GM12878 (cell line): ENCODE results near the gene LMOD1. TPM values are rescaled to one million over a fixed set of nuclear protein-coding genes. Genes with fewer than 3 reads are reported as not detected.
A peak's percentile ranks its signal among the peaks of the same experiment; 100 is the strongest.

Experiments used
- ATAC-seq: fragments of 200-7000 bp; cut with Tn5 transposase; 3 replicates; pipeline ENCODE4 v1.9.1; 2020; ENCODE audit warnings: mild to moderate bottlenecking, moderate library complexity
- BruUV-seq: library from RNA; stranded (reverse); fragments of 400-500 nt; replicated peaks from 2 replicates; lab custom pipeline; 2021; lab: Mats Ljungman, UMichigan
- CTCF ChIA-PET: fragments of 300-600 bp; sonication (Branson Sonifier 250); formaldehyde crosslinking; extraction: SDS; loops from one replicate; lab custom pipeline; 2021; ENCODE audit warnings: inconsistent platforms; lab: Yijun Ruan, JAX
- POLR2A ChIA-PET: fragments of 350-600 bp; formaldehyde crosslinking; extraction: SDS; loops from one replicate; lab custom pipeline; 2021; ENCODE audit warnings: inconsistent platforms; lab: Charles Lee
- RAD21 ChIA-PET: fragments of 300-600 bp; sonication (Branson Sonifier 250); formaldehyde crosslinking; loops from one replicate; lab custom pipeline; 2023; ENCODE audit warnings: antibody characterized with exemption; ENCODE audit not compliant: unreplicated experiment; lab: Charles Lee
- SMC1A ChIA-PET: fragments of 300-600 bp; sonication (Branson Sonifier 250); formaldehyde crosslinking; loops from one replicate; lab custom pipeline; 2023; ENCODE audit not compliant: unreplicated experiment, uncharacterized antibody; lab: Charles Lee
- DNase-seq: peaks from one replicate; pipeline ENCODE4 v3.0.0-alpha.2; 2011; ENCODE audit warnings: low read depth, low spot score
- FAIRE-seq: peaks from 3 replicates; lab custom pipeline; 2011; peaks lifted over from hg19 to GRCh38; lab: Jason Lieb, UNC
- H2AFZ ChIP-seq: 2 replicates; pipeline ENCODE4 v1.6.0; 2011; ENCODE audit warnings: low read depth, low read length, control low read depth; ENCODE audit not compliant: control insufficient read depth
- H3K27ac ChIP-seq: 2 replicates; pipeline ENCODE4 v1.5.1; 2011; ENCODE audit warnings: control low read depth; ENCODE audit not compliant: control insufficient read depth, insufficient read depth
- H3K27me3 ChIP-seq, 2 experiments: replicated peaks in 1 of 2; 2 replicates each; pipeline versions ENCODE4 v1.6.0 to v1.6.1; 2011; ENCODE audit warnings: low read length in 1 of 2; ENCODE audit not compliant: control insufficient read depth in 2 of 2, insufficient read depth in 2 of 2
- H3K36me3 ChIP-seq, 2 experiments: 2 replicates each; pipeline ENCODE4 v1.5.1; 2011; ENCODE audit warnings: low read length in 1 of 2; ENCODE audit not compliant: control insufficient read depth in 2 of 2, insufficient read depth in 2 of 2
- H3K4me1 ChIP-seq: 2 replicates; pipeline ENCODE4 v1.6.1; 2011; ENCODE audit warnings: mild to moderate bottlenecking, low read length, moderate library complexity, mixed read lengths; ENCODE audit not compliant: control insufficient read depth, insufficient read depth
- H3K4me2 ChIP-seq: 2 replicates; pipeline ENCODE4 v1.6.0; 2011; ENCODE audit warnings: control low read depth; ENCODE audit not compliant: control insufficient read depth, insufficient read depth
- H3K4me3 ChIP-seq: fragments of 200-600 bp; sonication (generic); 2 replicates; pipeline ENCODE4 v1.5.1; 2016
- H3K79me2 ChIP-seq: 2 replicates; pipeline ENCODE4 v1.6.0; 2011; ENCODE audit warnings: low read length; ENCODE audit not compliant: control insufficient read depth, insufficient read depth
- H3K9ac ChIP-seq: 2 replicates; pipeline ENCODE4 v1.8.0; 2011; ENCODE audit warnings: low read length, control low read depth, mixed read lengths; ENCODE audit not compliant: control insufficient read depth, insufficient read depth
- H3K9me3 ChIP-seq: replicated peaks from 3 replicates; pipeline ENCODE4 v1.5.1; 2011; ENCODE audit warnings: mild to moderate bottlenecking, low read length; ENCODE audit not compliant: control insufficient read depth, insufficient read depth
- H4K20me1 ChIP-seq: 2 replicates; pipeline ENCODE4 v1.6.0; 2011; ENCODE audit not compliant: control insufficient read depth, insufficient read depth
- CHD1 ChIP-seq: IDR thresholded peaks from 2 replicates; pipeline ENCODE4 v1.6.1; 2012; ENCODE audit warnings: low read depth, low read length, improper control_type of control experiment
- CREM ChIP-seq: IDR thresholded peaks from 2 replicates; pipeline ENCODE4 v1.6.1; 2014; ENCODE audit warnings: antibody characterized with exemption, low read depth
- NRF1 ChIP-seq: conservative IDR thresholded peaks from 2 replicates; pipeline ENCODE4 v1.6.1; 2011; ENCODE audit warnings: mild to moderate bottlenecking, low read depth, low read length, improper control_type of control experiment
- WGBS: methylation state at CpG from one replicate; pipeline ENCODE4 v1.1.6; 2016; ENCODE audit warnings: low lambda C conversion rate; ENCODE audit not compliant: insufficient replicate concordance, insufficient coverage; ENCODE audit errors: missing lambda C conversion rate; 5-methylcytosine and 5-hydroxymethylcytosine counted together
- in situ Hi-C: fragments of 300-500 bp; cut with MboI; formaldehyde crosslinking; loops from 9 replicates; pipeline ENCODE4 v1.14.3; 2018; ENCODE audit warnings: mixed read lengths
- intact Hi-C: fragments of 100-400 bp; cut with micrococcal nuclease; formaldehyde crosslinking; loops from one replicate; pipeline ENCODE4 v1.14.2; 2022; ENCODE audit not compliant: unreplicated experiment
- polyA plus RNA-seq, 11 experiments: library from polyadenylated mRNA; depleted of rRNA in 4 of 11; unstranded in 6 of 11; stranded (reverse) in 5 of 11; fragments of >200 nt; fragmentation: Nextera tagmentation in 4 of 11; fragmentation: Illumina TruSeq in 1 of 11; extraction: Ambion mirVana in 4 of 11; extraction: Trizol in 1 of 11; gene quantifications; 1 replicate in 1 of 11; 2 replicates in 10 of 11; pipeline versions ENCODE4 v1.2.1 to v1.2.3, GENCODE V29; 2011 to 2016; ENCODE audit warnings: inconsistent platforms in 2 of 11, missing spikeins in 2 of 11, low read depth in 1 of 11
- total RNA-seq, 4 experiments: library from RNA; depleted of rRNA in 3 of 4; stranded (reverse); fragments of >200 nt in 3 of 4; fragmentation: Illumina TruSeq in 1 of 4; extraction: Trizol in 1 of 4; gene quantifications; 2 replicates each; pipeline versions ENCODE4 v1.2.1 to v1.2.3, GENCODE V29; 2013 to 2021
- TF ChIP-seq, protein P1 (sequence below), 3 experiments: IDR thresholded peaks in 2 of 3; conservative IDR thresholded peaks in 1 of 3; 2 replicates each; pipeline ENCODE4 v1.5.1; 2011; ENCODE audit warnings: low read depth in 3 of 3, low read length in 3 of 3, mild to moderate bottlenecking in 3 of 3, control low read depth in 2 of 3, moderate library complexity in 2 of 3, inconsistent platforms in 1 of 3, mixed read lengths in 1 of 3; ENCODE audit not compliant: control insufficient read depth in 2 of 3, insufficient read depth in 1 of 3; ENCODE audit errors: extremely low read depth in 1 of 3

LMOD1 gene
- total and polyA plus RNA-seq, 10 of the 15 experiments (the other 5 are each of a cell fraction or from before 2014, with no cell fraction given): 0.15 TPM; not detected in 9

DNA sequence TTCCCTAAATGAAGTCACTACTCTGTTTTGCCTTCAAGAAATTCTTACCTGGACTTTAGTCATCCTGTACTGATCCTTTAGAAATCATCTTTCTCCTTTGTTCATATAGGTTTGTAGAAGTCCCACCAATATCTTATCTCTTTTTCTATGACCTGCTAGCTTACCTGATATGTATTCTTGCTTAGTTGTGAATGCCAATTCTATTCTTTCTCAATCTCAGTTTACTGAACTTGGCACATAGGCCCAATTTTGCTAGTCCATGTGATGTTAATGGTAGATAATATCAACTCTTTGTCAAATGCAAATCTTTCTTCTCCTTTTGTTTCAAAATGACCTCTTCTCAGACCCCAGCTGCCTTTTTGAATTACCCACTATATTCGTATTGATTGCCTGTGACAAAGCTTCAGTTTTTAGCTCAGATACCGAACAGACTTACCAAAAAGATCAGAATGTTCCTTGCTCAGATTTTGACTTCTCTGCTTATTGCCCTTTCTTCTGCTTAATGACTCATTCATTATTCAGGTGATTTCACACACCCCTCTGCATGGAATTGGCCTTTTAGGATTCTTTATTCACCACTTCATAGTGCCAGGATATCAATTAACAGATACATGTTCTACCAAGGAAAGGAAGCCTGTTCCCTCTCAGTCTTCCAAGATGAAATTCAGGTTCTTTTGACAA is 96.8 kb downstream of the LMOD1 start:
- ChIA-PET POLR2A (interaction anchor here (0.7 to 2.2 kb wide), 2 partner anchors 14 to 17 kb away, joined by 3 to 7 read pairs; no protein-coding TSS in a partner anchor), CTCF (interaction anchor here (0.6 to 1.9 kb wide), 7 partner anchors 13 to 1083 kb away, joined by 3 to 10 read pairs (median 5); no protein-coding TSS in a partner anchor), SMC1A (interaction anchor here (0.7 kb wide), 1 partner anchor 609 kb away, joined by 3 read pairs; no protein-coding TSS in a partner anchor), RAD21 (no interaction called here)
- Histone ChIP-seq H3K4me1 (no peaks in the 10 kb centered on the region), H3K9ac (no peak overlapping the region), H2AFZ (no peak overlapping the region), H3K9me3 (no peaks in the 10 kb centered on the region), H3K27ac (no peak overlapping the region), H4K20me1 (no peaks in the 10 kb centered on the region), H3K4me3 (no peak overlapping the region), H3K4me2 (no peak overlapping the region), H3K36me3 (peaks cover 7 to 37% of the 10 kb centered on the region in 2 experiments), H3K79me2 (peaks cover 11% of the 10 kb centered on the region), H3K27me3 (no peaks in the 10 kb centered on the region)
- DNase-seq: no peak
- ATAC-seq: no peak
- BruUV-seq: TSS peak; percentile 26
- TF ChIP-seq, protein P1, sequence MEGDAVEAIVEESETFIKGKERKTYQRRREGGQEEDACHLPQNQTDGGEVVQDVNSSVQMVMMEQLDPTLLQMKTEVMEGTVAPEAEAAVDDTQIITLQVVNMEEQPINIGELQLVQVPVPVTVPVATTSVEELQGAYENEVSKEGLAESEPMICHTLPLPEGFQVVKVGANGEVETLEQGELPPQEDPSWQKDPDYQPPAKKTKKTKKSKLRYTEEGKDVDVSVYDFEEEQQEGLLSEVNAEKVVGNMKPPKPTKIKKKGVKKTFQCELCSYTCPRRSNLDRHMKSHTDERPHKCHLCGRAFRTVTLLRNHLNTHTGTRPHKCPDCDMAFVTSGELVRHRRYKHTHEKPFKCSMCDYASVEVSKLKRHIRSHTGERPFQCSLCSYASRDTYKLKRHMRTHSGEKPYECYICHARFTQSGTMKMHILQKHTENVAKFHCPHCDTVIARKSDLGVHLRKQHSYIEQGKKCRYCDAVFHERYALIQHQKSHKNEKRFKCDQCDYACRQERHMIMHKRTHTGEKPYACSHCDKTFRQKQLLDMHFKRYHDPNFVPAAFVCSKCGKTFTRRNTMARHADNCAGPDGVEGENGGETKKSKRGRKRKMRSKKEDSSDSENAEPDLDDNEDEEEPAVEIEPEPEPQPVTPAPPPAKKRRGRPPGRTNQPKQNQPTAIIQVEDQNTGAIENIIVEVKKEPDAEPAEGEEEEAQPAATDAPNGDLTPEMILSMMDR (IDR thresholded peaks at IDR 0.05 in 2 of 3, conservative IDR thresholded peaks at IDR 0.05 in 1 of 3; ENCODE audit: control insufficient read depth in 2 of 3, extremely low read depth in 1 of 3, insufficient read depth in 1 of 3, low read depth in 3 of 3, low read length in 3 of 3): no peak
- TF ChIP-seq CHD1 (no peak), NRF1 (no peak), CREM (no peak)
- in situ Hi-C loops (no loop called here), intact Hi-C loops (no loop called here)
- WGBS: 95% methylated on average over 2 of the region's 2 CpGs
- FAIRE-seq: no peak
